ENCODE measurements around the gene ERI3.

DNA sequence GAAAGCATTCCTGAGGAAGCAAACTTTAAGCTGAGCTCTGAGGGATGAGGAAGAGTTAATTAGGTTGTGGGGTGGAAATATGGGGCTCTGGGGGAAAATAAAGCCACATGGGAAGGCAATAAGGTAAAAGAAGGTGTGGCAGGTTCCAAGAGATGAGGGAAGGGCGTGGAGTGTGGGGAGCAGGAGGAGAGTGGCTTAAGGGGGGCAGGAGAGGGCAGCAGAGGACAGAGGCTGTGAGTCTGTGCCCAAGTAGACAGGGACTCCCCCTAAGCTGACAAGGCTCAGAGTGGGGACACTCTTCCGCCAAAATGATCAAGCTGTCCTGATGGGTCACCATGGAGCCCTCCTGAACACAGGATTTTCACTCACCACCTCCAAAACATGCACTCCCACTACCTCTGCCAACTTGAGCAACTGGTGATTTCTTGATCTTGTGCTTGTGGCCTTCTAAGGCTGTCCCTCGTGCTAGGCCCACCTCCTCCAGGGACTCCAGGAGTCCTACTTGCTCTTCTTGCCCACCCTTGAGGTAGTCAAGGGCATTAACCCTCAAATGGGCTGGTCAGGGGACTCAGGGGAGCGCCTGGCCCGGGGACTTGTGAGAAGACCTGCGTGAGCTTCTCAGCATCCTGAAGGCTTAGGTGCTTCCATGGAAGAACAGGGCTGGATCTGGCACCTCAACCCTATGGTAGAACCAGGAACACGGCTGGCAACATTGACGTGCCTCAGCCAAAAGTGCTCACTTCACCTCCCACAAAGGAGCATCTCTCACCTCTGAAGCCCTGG lies 118.4 kb downstream of the ERI3 start:
- TF ChIP-seq POLR2A (IDR thresholded peaks at IDR 0.05): no peak
- TF ChIP-seq, protein P1, sequence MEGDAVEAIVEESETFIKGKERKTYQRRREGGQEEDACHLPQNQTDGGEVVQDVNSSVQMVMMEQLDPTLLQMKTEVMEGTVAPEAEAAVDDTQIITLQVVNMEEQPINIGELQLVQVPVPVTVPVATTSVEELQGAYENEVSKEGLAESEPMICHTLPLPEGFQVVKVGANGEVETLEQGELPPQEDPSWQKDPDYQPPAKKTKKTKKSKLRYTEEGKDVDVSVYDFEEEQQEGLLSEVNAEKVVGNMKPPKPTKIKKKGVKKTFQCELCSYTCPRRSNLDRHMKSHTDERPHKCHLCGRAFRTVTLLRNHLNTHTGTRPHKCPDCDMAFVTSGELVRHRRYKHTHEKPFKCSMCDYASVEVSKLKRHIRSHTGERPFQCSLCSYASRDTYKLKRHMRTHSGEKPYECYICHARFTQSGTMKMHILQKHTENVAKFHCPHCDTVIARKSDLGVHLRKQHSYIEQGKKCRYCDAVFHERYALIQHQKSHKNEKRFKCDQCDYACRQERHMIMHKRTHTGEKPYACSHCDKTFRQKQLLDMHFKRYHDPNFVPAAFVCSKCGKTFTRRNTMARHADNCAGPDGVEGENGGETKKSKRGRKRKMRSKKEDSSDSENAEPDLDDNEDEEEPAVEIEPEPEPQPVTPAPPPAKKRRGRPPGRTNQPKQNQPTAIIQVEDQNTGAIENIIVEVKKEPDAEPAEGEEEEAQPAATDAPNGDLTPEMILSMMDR (IDR thresholded peaks at IDR 0.05): no peak
- no peak for TF ChIP-seq POLR2AphosphoS5 (IDR thresholded peaks at IDR 0.05)
